ENCODE measurements around the gene GALNT10. TPM values are rescaled to one million over a fixed set of nuclear protein-coding genes. Genes with fewer than 3 reads are reported as not detected.

Gene GALNT10
- total and polyA plus RNA-seq, 2 of the 8 experiments (the other 6 are each of a cell fraction or from before 2014, with no cell fraction given), result 4.6 to 15.5 TPM

GRCh38 chr5:154211641-154212390 lies 21.3 kb downstream of the GALNT10 start (continued):
- TF ChIP-seq ATF3 (IDR thresholded peaks at IDR 0.05; ENCODE audit: insufficient read depth, low read depth, low read length), result no peak
- TF ChIP-seq RXRA (IDR thresholded peaks at IDR 0.05; ENCODE audit: insufficient read depth, low read depth, low read length), result no peak
- no peak for TF ChIP-seq USF2 (IDR thresholded peaks at IDR 0.05; ENCODE audit: low read length)
- TF ChIP-seq CHD1 (IDR thresholded peaks at IDR 0.05; ENCODE audit: low read depth, low read length), result no peak
